Measurements from ENCODE around the gene GMPPA.

The GMPPA gene

DNA sequence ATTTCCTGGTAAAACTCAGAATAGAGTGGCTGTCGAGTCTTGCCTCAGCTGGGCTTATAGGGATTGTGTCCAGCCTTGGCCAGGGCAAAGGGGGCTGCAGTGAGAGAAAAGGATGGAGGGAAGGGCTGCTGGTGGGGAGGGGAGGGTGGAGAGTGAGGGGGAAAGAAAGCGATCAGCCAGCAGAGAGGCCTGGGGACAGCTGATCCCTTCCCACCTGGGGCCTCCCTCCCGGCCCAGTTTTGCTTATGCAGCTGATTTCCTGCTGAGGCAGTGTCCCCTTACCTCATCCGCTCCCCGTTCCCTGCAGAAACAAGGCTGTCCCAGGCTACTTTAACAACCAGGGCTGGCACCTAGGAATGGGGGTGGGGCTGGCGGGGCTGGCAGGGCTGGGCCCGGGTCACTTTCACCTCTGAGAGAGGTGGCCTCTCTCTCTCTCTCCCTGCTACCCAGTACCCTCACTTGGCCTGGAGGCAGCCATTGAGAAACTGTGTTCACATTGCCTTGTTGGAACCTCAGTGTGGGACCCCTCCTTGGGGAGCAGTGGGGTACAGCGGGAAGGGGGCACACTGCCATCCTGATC is 12.2 kb upstream of the GMPPA start:
- no peak for FAIRE-seq

DNA sequence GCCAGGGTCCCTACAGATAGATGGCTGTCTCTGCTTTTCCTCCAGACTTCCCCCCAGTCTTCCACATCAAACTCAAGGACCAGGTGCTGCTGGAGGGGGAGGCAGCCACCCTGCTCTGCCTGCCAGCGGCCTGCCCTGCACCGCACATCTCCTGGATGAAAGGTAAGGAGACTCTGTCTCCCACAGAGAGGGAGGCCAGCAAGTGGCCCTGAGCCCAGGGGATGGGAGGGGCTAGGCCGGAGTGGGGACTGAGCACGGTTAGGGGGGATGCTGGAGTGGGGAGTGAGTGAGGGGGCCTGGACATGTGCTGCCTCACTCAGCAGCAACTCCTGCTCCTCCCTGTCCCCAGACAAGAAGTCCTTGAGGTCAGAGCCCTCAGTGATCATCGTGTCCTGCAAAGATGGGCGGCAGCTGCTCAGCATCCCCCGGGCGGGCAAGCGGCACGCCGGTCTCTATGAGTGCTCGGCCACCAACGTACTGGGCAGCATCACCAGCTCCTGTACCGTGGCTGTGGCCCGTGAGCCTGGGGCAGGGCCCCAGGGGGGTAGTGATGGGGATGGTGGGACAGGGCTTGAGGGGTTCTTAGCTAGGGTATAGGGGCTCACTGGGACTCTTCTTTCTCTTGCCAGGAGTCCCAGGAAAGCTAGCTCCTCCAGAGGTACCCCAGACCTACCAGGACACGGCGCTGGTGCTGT is 10.4 kb upstream of the GMPPA start:
- FAIRE-seq = no peak

DNA sequence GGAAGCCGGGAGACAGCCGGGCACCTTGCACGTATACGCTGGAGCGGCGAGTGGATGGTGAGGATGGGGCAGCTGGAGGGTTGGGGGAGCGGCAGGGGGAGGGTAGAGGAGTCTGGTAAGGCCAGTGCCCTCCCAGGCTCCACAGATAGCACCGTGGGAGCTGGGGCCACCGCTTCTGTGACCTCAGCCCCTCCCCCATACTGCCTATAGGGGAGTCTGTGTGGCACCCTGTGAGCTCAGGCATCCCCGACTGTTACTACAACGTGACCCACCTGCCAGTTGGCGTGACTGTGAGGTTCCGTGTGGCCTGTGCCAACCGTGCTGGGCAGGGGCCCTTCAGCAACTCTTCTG is 9.9 kb upstream of the GMPPA start:
- no peak for FAIRE-seq

DNA sequence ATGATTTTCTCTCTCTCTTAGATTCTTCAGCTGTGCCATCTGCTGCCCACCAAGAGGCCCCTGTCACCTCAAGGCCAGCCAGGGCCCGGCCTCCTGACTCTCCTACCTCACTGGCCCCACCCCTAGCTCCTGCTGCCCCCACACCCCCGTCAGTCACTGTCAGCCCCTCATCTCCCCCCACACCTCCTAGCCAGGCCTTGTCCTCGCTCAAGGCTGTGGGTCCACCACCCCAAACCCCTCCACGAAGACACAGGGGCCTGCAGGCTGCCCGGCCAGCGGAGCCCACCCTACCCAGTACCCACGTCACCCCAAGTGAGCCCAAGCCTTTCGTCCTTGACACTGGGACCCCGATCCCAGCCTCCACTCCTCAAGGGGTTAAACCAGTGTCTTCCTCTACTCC is 9.4 kb upstream of the GMPPA start:
- no peak for FAIRE-seq

DNA sequence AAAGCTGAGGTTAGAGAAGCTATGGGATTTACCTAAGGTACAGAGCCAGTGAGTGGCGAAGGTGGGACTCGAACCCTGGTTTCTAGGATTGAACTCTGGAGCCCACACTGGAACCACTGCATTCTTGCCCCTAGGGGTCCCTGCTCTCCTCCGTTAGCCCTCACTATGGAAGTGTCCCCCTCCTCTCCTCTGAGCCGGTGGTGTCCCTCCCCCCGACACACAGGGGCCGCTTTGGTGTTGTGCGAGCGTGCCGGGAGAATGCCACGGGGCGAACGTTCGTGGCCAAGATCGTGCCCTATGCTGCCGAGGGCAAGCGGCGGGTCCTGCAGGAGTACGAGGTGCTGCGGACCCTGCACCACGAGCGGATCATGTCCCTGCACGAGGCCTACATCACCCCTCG is 8.5 kb upstream of the GMPPA start:
- FAIRE-seq = no peak

DNA sequence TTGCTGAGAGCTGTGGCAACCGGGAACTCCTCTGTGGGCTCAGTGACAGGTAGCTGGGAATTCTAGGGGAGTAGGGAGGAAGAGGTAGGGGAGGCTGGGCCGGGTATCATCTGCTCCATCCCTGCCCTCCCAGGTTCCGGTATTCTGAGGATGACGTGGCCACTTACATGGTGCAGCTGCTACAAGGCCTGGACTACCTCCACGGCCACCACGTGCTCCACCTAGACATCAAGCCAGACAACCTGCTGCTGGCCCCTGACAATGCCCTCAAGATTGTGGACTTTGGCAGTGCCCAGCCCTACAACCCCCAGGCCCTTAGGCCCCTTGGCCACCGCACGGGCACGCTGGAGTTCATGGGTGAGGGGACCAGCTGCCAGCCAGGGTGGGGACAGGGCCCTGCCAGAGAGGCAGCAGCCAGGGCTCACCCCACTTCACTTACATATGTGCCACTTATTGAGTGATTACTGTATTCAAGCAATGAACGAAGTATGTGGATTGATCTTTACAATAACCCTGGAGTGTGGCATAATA is 8.0 kb upstream of the GMPPA start:
- FAIRE-seq = no peak

DNA sequence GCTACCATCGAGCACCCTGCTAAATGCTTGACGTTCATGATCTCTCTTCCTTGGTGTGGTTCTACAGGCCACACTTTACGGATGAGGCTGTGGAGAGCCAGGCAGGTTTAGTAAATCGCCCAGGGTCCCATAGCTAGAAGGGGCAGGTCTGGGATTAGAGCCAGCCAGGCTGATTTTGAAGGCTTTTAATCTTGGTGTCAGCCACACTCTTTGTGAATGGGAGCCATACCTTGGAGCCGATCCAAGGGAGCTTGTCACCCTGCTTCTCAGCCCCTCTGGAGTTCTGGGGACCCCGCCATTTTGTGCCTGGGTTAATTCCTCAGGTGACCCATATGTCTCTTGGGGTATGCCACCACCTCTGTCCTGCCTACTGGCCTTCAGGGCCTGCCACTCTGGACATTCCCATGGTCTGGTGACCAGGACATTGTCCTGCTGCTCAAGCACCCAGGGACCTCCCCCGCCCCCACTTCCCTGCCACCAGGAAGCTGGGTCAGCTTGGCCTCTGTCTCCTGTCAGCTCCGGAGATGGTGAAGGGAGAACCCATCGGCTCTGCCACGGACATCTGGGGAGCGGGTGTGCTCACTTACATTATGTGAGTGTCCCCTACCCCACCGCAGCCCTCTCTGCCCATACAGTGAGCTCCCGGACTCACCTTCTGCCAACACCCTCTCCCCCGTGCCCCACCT is 7.3 kb upstream of the GMPPA start:
- FAIRE-seq = no peak

DNA sequence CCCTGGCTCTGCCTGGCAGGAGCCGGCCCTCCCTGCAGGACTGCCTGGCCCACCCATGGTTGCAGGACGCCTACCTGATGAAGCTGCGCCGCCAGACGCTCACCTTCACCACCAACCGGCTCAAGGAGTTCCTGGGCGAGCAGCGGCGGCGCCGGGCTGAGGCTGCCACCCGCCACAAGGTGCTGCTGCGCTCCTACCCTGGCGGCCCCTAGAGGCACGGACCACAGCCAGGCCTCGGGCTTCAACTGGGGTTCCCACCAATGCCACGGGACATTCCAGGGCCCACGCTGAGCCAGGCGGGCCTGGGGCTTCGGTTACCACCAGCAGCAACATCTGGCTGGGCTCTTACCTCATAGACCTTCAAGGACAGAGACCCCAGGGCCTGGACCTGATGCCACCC is 6.1 kb upstream of the GMPPA start:
- FAIRE-seq = no peak

DNA sequence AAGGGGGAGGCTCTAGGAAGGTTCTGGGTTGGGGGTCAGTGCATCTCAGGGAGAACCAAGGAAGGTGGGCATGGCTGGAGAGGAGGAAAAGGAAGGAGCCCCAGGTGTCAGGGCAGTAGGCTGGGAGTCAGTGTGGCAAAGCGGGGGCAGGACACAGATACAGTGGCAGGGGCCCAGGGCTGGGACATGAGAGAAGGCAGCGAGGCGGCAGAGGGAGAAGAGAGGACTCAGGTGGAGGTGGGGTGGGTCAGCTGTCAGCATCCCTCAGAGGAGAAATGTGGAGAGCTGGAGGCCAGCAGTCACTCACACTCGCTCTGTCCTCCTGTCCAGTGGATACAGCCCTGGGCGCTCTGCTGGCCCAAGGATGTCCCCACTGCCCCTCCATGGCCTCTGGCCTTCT is 5.6 kb upstream of the GMPPA start:
- FAIRE-seq = no peak

DNA sequence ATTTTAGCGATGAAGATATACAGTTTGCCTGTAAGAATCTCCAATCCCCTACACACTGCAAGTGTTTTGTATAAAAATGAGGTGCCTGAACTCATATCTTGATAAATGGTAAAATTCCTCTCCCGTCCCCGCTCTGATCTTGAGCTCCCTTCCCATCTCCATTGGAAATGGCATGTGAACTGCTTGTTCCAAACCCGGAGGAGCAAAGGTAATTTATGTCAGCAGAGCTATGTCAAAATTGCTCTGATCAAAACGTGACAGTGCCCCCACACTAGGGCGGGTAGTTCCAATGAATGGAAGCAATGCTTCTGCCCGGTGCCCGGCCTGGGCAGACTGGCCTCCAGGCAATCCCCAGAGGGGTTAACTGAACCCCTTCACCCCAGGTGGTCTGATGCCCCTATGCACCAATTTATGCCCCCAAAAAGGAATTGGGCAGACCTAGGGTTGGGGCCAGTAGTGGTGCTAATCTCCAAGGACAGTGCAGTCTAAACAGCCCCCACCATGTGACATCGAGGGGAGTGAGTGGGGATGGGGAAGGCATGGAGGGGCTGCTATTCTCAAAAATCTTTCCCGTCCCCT is 3.6 kb upstream of the GMPPA start:
- no peak for FAIRE-seq

DNA sequence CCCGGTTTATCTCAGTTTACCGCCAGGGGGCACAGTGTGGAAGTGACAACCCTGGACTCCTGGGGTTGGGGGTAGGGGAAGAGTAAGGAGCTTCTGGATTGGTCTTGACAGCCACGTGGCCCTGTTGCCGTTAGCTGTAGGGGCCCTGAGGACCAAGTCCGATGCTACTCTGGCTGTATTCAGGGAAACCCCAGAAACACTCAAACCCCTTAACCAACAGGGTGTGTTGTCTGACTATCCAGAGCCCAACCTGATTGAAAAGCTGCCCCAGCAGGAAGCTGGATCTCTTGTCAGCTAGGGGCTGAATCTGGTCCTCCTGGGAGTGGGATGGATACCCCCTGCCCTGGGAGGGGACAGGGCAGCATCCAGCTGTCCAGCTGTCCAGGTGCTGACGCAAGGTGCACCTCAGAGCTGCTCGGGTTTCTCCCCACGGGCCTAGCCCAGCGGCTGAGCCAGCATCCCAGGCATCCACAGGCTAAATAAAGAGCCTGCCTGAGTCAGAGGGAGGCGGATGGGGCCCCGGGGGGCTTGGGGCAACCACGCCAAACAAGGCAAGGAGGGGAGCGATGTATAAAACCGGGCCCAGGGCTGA is 3.1 kb upstream of the GMPPA start:
- peak; percentile 53 for FAIRE-seq

DNA sequence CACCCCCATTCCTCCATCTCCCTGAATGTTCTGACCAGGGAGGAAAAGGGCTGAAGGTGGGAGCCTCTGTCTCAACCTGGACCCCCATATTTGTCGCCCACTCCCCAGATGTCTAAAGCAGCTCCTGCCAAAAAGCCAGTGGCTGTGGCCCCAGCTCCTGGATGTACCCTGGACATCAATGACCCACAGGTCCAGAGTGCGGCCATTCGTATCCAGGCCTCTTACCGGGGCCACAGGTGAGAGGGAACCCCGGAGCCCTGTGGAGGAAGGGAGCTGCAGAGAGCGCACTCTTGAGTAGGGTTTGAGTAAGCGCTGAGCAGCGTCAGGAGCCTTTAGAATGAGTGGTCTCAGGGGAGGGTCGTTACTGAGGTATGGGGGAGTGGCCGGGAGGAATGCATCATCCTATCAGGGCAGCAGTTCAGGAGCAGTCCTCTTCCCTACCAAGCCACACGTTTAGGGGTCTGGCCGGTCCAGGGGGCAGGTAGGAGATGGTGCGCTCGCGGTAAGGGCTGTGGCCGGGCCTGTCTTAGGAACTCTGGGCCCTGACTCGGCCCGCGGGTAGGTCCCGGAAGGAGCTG is 2.4 kb upstream of the GMPPA start:
- no peak for FAIRE-seq

DNA sequence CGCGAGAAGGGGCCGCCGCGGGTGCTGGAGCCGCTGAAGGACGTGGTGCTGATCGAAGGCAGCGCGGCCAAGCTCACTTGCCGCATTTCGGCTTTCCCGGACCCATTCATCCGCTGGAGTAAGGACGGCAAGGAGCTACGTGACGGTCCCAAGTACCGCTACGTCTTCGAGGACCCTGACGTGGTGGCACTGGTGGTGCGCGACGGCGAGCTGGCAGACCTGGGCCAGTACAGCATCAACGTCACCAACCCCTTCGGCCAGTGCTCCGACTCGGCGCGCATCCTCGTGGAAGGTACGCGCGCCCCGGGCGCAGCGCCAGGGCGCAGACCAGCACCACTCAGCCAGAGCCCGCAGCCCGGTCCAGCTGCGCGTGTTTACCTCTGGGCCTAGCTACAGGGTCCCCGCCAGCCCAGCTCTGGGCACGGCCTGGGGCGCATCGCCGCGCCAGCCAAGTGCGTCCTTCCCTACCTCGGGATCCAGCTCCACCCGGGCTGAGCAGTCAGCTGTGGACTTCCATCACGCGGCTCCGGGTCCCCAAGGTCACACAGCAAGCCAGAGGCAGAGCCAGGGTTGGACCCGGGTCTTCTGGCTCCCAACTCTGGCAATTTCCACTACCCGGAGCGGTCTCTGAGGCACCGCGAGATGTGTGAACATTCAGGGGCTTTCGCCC is 1.7 kb upstream of the GMPPA start:
- FAIRE-seq = no peak

DNA sequence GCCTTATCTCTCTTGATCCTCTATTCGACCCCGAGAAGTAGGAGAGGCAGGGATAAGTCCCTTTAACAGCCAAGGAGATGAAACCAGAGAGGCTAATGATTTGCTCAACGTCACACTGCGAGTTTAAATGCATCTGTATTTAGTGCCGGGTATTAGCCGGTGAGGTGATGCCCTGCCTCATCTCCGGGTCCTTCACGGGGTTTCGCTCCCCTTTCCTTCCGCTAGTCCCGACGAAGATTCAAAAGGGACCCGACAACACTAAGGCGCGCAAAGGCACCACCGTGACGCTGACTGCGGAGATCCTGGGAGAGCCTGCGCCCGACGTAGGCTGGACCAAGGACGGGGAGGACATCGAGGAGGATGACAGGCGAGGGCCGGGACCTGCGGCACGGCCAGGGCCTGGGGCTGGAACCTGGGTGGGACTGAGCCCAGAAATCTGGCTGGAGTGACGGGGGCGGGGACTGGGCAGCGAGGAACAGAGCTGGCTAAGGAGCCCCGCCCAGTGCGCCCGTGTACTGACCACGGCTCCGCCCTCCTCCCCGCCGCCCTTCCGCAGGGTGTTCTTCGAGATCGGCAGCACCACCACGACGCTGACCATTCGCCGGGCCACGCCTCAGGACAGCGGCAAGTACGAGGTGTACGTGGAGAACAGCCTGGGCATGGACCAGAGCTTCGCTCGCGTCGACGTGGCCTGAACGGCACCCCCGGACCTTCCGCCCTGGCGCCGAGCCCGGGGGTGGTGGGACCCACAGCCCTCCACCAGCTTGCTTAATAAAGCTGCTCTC is 1.0 kb upstream of the GMPPA start:
- FAIRE-seq = no peak

DNA sequence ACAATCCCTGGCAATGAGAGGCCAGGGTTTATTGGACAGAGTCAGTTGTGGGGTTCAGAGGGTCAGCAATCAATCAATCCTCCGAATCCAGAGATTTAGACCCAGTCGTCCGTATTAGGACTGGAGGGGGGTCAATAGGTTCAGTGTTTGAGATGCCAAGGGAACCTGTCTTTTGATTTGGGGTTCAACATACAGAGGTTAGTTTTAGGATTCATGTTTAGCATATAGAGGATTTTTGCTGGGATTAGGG is 292 bp downstream of the GMPPA start:
- FAIRE-seq = no peak

DNA sequence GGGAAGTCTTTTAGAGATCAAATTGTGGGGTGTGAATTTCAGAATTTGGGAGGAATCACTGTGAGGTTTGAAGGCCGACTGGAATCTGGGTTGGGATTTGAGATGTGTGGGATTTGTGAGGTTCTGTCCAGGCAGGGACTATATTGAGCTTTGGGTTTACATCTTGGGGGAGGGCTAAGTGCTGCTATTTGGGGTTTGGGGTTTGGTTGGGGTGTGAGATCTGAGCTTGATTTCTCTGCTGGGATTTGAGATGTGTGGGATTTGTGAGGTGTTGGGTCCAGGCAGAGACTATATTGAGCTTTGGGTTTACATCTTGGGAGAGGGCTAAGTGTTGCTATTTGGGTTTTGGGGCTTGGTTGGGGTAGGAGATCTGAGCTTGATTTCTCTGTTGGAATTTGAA is 864 bp downstream of the GMPPA start:
- no peak for FAIRE-seq

DNA sequence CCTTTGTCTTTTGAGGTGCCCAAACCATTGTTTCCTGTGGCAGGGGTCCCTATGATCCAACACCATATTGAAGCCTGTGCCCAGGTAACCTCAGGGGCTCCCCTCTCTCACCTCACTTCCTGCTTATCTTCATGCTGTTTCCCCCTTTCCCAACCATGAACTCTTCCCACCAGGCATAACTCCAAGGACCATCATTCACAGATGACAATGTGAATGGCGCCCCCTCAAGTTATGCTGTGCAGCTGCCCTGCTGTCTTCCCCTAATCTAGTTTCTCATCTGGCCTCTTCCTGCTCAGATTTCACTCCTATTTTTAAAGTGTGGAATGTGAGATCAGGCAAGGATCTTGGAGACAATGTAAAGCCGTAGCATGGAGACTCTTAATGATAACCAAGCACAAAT is 1.4 kb downstream of the GMPPA start:
- no peak for FAIRE-seq

DNA sequence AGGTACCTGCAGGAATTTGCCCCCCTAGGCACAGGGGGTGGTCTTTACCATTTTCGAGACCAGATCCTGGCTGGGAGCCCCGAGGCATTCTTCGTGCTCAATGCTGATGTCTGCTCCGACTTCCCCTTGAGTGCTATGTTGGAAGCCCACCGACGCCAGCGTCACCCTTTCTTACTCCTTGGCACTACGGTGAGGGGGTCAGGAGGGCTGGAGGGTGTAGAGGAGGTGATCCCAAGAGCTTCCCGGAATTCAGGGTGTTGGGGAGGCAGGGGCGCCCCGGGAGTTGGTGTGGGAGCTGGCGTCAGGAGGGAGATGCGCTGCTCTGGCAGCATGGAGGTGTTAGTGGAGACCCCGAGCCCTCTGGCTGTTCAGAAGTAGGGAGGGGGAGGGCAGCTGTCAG is 3.2 kb downstream of the GMPPA start:
- no peak for FAIRE-seq

DNA sequence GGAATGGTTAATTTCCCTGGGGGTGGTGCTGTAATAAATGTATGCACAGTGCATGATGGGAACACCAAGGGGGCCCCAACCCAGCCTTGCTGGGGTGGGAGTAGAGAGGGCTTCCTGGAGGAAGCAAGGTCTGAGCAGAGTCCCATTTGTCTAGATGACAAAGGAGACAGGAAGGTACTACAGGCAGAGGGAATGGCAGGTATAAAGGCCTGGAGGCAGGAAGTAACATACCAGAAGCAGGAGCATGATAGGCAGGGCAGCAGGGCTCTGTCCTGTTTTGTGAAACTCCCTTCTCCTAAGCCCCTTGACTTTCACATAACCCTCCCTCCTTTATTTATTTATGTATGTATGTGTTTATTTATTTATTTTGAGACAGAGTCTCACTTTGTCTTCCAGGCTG is 3.9 kb downstream of the GMPPA start:
- FAIRE-seq = no peak

DNA sequence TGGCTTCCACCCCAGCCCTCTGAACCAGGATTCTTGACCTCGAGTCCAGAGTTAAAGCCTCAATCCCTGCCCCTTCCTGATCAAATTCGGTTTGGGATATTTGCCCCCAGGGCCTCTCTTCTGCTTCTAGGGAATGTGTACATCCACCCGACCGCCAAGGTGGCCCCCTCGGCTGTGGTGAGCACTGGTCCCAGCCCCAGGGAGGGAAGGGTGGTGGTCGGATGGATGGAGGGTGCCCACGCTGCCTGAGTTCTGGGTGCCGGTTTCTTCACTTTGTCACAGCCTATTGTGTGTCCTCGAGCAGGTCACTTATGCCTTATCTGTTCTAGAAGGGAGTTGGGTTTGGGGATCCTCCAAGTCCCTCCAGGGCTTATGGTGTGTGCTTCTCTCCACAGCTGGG is 6.9 kb downstream of the GMPPA start:
- FAIRE-seq = no peak

DNA sequence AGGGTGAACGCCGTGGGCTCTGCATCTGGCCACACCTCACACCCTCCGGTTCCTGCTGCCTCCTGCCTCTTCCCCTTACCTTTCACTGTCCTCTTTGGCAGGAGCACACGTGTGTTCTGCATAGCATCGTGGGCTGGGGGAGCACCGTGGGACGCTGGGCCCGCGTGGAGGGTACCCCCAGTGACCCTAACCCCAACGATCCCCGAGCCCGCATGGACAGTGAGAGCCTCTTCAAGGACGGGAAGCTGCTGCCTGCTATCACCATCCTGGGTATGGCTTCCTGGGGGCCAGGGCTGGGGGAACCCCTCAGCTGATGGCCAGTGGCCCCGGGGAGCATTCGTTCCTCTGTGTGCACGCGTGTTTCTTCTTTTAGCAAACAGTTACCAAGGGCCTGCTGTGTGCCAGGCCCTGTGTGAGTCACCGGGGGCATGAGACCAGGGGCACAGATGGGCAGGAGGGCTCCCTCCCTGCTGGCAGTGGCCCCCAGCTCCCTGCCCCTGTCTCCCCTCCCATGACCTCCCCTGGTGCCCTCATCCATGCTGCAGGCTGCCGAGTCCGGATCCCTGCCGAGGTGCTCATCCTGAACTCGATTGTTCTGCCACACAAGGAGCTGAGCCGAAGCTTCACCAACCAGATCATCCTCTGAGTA is 7.6 kb downstream of the GMPPA start:
- FAIRE-seq = no peak
